HCT116 (cell line): ENCODE data around the gene TMEM119. TPM values are rescaled to one million over a fixed set of nuclear protein-coding genes. Genes with fewer than 3 reads are reported as not detected.

ENCODE experiments used
- ATAC-seq: fragments of 200-7000 bp; cut with Tn5 transposase; 2 replicates; pipeline ENCODE4 v1.9.1; 2020; ENCODE audit warnings: mild to moderate bottlenecking, moderate library complexity
- BruUV-seq: library from RNA; stranded (reverse); fragments of 400-500 nt; replicated peaks from 2 replicates; lab custom pipeline; 2021; lab: Mats Ljungman, UMichigan
- CTCF ChIA-PET: fragments of 300-600 bp; sonication (Branson Sonifier 250); formaldehyde crosslinking; loops from one replicate; lab custom pipeline; 2021; ENCODE audit warnings: antibody characterized with exemption; lab: Charles Lee
- POLR2A ChIA-PET: fragments of 300-600, 350-600 bp; sonication (Branson Sonifier 250); formaldehyde crosslinking; loops from one replicate; lab custom pipeline; 2021; ENCODE audit warnings: antibody characterized with exemption; lab: Charles Lee
- RAD21 ChIA-PET, 2 experiments: fragments of 300-600 bp; sonication (Branson Sonifier 250); formaldehyde crosslinking; loops; one replicate each; lab custom pipeline; 2023; ENCODE audit warnings: low total read pairs in 2 of 2; ENCODE audit not compliant: uncharacterized antibody in 2 of 2, unreplicated experiment in 2 of 2, low non-redundant PET in 1 of 2; lab: Charles Lee
- DNase-seq: peaks from one replicate; pipeline ENCODE4 v3.0.0-alpha.2; 2010; ENCODE audit warnings: low read depth, low spot score
- H2AFZ ChIP-seq: fragments of 200-600 bp; shearing (Covaris generic), sonication (generic); 2 replicates; pipeline ENCODE4 v1.6.1; 2017; ENCODE audit warnings: low read depth, mixed run types, mixed read lengths, antibody characterized with exemption, low read length; ENCODE audit not compliant: poor library complexity, severe bottlenecking
- H3K27ac ChIP-seq: 2 replicates; pipeline ENCODE4 v1.5.1; 2012; ENCODE audit warnings: low read depth, low read length
- H3K27me3 ChIP-seq: fragments of 200-600 bp; sonication (generic); 2 replicates; pipeline ENCODE4 v1.6.1; 2016; ENCODE audit warnings: mixed run types, low read length, mixed read lengths; ENCODE audit not compliant: insufficient read depth
- H3K36me3 ChIP-seq, 2 experiments: fragments of 200-500 bp in 1 of 2; fragments of 200-600 bp in 1 of 2; sonication (Bioruptor generic) in 1 of 2; sonication (generic) in 1 of 2; 2 replicates each; pipeline versions ENCODE4 v1.5.1 to v1.6.1; 2014 to 2016; ENCODE audit warnings: low read length in 2 of 2, inconsistent platforms in 1 of 2, mixed read lengths in 1 of 2, mixed run types in 1 of 2; ENCODE audit not compliant: insufficient read depth in 2 of 2, control insufficient read depth in 1 of 2
- H3K4me1 ChIP-seq, 2 experiments: fragments of 200-600 bp in 1 of 2; sonication (generic) in 1 of 2; 2 replicates each; pipeline versions ENCODE4 v1.5.1 to v1.6.1; 2012 to 2017; ENCODE audit warnings: low read length in 2 of 2, inconsistent platforms in 1 of 2, mild to moderate bottlenecking in 1 of 2, mixed read lengths in 1 of 2, mixed run types in 1 of 2, moderate library complexity in 1 of 2; ENCODE audit not compliant: insufficient read depth in 2 of 2, control insufficient read depth in 1 of 2
- H3K4me2 ChIP-seq: fragments of 200-600 bp; sonication (generic); 2 replicates; pipeline ENCODE4 v1.6.1; 2017; ENCODE audit warnings: mixed run types, low read length, mixed read lengths
- H3K4me3 ChIP-seq, 2 experiments: fragments of 200-600 bp in 1 of 2; sonication (generic) in 1 of 2; replicated peaks in 1 of 2; 2 replicates each; pipeline ENCODE4 v1.5.1; 2011 to 2016; ENCODE audit warnings: low read length in 2 of 2, control low read depth in 1 of 2, low read depth in 1 of 2, mild to moderate bottlenecking in 1 of 2, mixed read lengths in 1 of 2, mixed run types in 1 of 2
- H3K79me2 ChIP-seq: fragments of 200-600 bp; sonication (generic); 2 replicates; pipeline ENCODE4 v1.6.1; 2017; ENCODE audit warnings: mild to moderate bottlenecking, mixed run types, low read length, moderate library complexity, mixed read lengths; ENCODE audit not compliant: insufficient read depth
- H3K9ac ChIP-seq: fragments of 200-600 bp; sonication (generic); 2 replicates; pipeline ENCODE4 v1.6.1; 2016; ENCODE audit warnings: low read length, mixed read lengths
- H3K9me2 ChIP-seq: fragments of 200-600 bp; sonication (generic), shearing (Covaris generic); 2 replicates; pipeline ENCODE4 v1.6.1; 2017; ENCODE audit warnings: mixed run types, mild to moderate bottlenecking, moderate library complexity; ENCODE audit not compliant: insufficient read depth
- H3K9me3 ChIP-seq, 2 experiments: fragments of 200-500 bp in 1 of 2; fragments of 200-600 bp in 1 of 2; sonication (Bioruptor generic) in 1 of 2; sonication (generic) in 1 of 2; 2 replicates each; pipeline ENCODE4 v1.6.1; 2014 to 2017; ENCODE audit warnings: low read length in 2 of 2, mixed read lengths in 2 of 2, inconsistent platforms in 1 of 2, low read depth in 1 of 2, mild to moderate bottlenecking in 1 of 2, mixed run types in 1 of 2, moderate library complexity in 1 of 2; ENCODE audit not compliant: control insufficient read depth in 1 of 2, insufficient read depth in 1 of 2
- H4K20me1 ChIP-seq: fragments of 200-600 bp; sonication (generic), shearing (Covaris generic); 2 replicates; pipeline ENCODE4 v1.6.1; 2017; ENCODE audit warnings: mixed run types, mild to moderate bottlenecking, moderate library complexity; ENCODE audit not compliant: insufficient read depth
- ELF1 ChIP-seq: IDR thresholded peaks from 2 replicates; pipeline ENCODE4 v1.6.1; 2012; ENCODE audit warnings: low read depth, borderline replicate concordance
- JUND ChIP-seq: IDR thresholded peaks from 2 replicates; pipeline ENCODE4 v1.6.1; 2012
- POLR2A ChIP-seq: IDR thresholded peaks from 2 replicates; pipeline ENCODE4 v1.7.0; 2011; ENCODE audit warnings: borderline replicate concordance; ENCODE audit not compliant: insufficient read depth, insufficient read length; ENCODE audit errors: extremely low read depth
- POLR2AphosphoS5 ChIP-seq: IDR thresholded peaks from 2 replicates; pipeline ENCODE4 v1.6.1; 2011; ENCODE audit warnings: mild to moderate bottlenecking, low read depth, low read length, moderate library complexity
- RAD21 ChIP-seq: IDR thresholded peaks from 2 replicates; pipeline ENCODE4 v1.6.1; 2012; ENCODE audit warnings: low read depth, mild to moderate bottlenecking
- ZFX ChIP-seq: fragments of 450-650 bp; IDR thresholded peaks from 2 replicates; pipeline ENCODE4 v1.6.1; 2017
- ZNF274 ChIP-seq: fragments of 200-500 bp; sonication (Bioruptor generic); IDR thresholded peaks from 2 replicates; pipeline ENCODE4 v1.6.1; 2014; ENCODE audit warnings: mild to moderate bottlenecking, low read depth, low read length, inconsistent platforms
- intact Hi-C: fragments of 100-400 bp; cut with micrococcal nuclease; formaldehyde crosslinking; loops from 2 replicates; pipeline ENCODE4 v1.10.0; 2022
- total RNA-seq: library from RNA; stranded (reverse); gene quantifications from one replicate; pipeline ENCODE4 v1.2.1, GENCODE V29; 2021; ENCODE audit not compliant: unreplicated experiment
- TF ChIP-seq, protein P1 (sequence below): IDR thresholded peaks from 2 replicates; pipeline ENCODE4 v1.6.1; 2012
- TF ChIP-seq, protein P2 (sequence below), 3 experiments: fragments of 200-600 bp in 1 of 3; sonication (generic) in 1 of 3; IDR thresholded peaks in 2 of 3; conservative IDR thresholded peaks in 1 of 3; 2 replicates each; pipeline ENCODE4 v1.5.1; 2012 to 2017; ENCODE audit warnings: low read depth in 2 of 3, low read length in 2 of 3, antibody characterized with exemption in 1 of 3, borderline replicate concordance in 1 of 3, control low read depth in 1 of 3, mild to moderate bottlenecking in 1 of 3, mixed read lengths in 1 of 3, mixed run types in 1 of 3, moderate library complexity in 1 of 3; ENCODE audit not compliant: insufficient read depth in 1 of 3
- TF ChIP-seq, protein P3 (sequence below): IDR thresholded peaks from 2 replicates; pipeline ENCODE4 v1.6.1; 2011; ENCODE audit warnings: mild to moderate bottlenecking, low read length, moderate library complexity; ENCODE audit not compliant: insufficient replicate concordance; ENCODE audit errors: extremely low read depth

TMEM119 gene
- total RNA-seq, 1 experiment from 2014 or later, result not detected

DNA sequence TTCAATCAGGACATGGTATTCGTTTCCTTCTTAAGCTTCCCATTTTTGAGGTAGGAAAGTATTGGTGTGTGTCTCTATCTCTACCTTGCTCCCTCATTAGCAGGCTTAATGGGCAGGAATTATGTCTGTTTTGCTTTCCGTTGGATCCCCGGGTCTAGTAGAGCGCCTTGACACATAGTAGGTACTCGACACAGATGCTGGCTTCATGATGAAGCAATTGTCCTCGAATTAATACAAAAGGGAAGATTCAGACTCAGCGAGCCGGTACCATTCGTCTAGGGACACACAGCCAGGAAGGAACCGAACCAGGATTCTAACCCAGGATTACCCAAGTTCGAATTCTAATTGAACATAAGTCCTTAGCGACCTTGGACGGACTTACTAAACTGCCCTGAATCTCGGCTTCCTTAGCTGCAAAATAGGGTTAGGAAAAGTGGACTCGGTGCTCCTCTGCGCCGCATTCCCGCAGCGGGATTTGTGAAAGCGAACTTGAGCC lies 36.0 kb downstream of the TMEM119 start:
- H4K20me1 ChIP-seq, result no peaks in the 10 kb centered on the region
- ChIA-PET RAD21 (no interaction called here), CTCF (interaction anchor here (0.8 to 1.0 kb wide), 4 partner anchors 55 to 824 kb away, joined by 3 to 13 read pairs (median 3); no protein-coding TSS in a partner anchor), POLR2A (interaction anchor here (0.8 to 0.9 kb wide), 2 partner anchors 11 to 56 kb away, joined by 3 to 13 read pairs; no protein-coding TSS in a partner anchor)
- peaks cover 64% of the 10 kb centered on the region for H3K79me2 ChIP-seq
- peaks cover 30 to 49% of the 10 kb centered on the region in 2 experiments for H3K4me1 ChIP-seq
- H2AFZ ChIP-seq, result no peak overlapping the region
- intact Hi-C loops, result loop anchor here (2.0 to 10.0 kb wide), 5 partner anchors 171 to 825 kb away; partner anchors contain the start of genes ALKBH2 and SSH1
- peak overlapping the region; percentile 93 for H3K4me2 ChIP-seq
- peak; percentile 18 for DNase-seq
- no TSS peak for BruUV-seq
- no peaks in the 10 kb centered on the region for H3K9me3 ChIP-seq
- peaks cover 13 to 28% of the 10 kb centered on the region in 2 experiments; a peak in 3 of 4 replicates for H3K36me3 ChIP-seq
- peak overlapping the region; percentile 97 for H3K9ac ChIP-seq
- H3K27ac ChIP-seq, result peak overlapping the region; percentile 76
- no peaks in the 10 kb centered on the region for H3K9me2 ChIP-seq
- ATAC-seq, result peak; percentile 8
- H3K4me3 ChIP-seq, result peak overlapping the region; percentile 75 to 85
- TF ChIP-seq POLR2A, result peak; percentile 40
- TF ChIP-seq POLR2AphosphoS5, result no peak
- H3K27me3 ChIP-seq, result no peaks in the 10 kb centered on the region

DNA sequence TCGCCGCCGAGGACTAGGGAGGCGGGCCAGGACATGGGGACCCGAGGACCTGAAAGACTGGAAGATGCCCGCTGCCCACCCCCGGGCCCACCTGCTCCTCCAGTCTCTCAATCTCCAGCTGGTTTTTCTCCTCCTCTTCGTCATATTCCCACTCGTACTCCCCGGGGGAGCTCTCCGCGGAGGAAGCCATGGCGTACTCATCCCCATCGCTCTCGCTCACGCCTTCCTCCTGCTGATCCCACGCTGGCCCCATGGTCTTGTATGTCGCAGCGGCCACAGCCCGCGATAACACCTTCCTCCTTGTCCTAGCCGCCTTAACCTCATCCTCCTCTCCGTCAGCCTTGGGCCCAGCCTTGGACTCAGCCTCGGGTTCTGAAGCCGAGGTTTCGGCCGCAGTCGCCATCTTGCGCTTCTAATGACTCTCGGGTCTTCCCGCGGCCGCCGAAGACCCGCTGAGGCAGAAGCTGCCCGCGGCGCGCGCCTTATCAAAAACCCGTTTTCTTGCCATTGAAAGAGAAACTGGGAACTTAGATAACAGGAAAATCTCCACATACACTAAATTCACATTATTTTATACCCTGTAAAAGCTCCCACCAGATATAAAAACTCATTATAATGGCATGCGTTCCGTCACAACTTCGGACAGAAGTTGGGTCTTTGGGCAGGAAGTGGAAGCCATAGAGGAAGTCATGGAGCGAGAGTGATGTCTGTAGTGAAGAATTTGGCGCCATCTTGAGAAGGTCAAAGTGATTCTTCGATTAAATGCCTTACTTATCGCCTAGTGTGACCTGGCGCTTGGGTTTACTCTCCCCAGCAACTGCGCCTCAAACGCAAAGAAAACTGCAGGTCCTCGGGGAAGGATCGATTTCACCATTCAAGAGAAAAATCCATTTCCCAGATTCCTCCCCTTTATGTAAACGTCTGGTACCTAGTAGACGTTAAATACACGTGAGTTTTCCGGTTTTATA lies 36.8 kb downstream of the TMEM119 start, which contains the start of gene SART3:
SART3 (minus strand) TSS at position 422 of the 968 bp plus-strand sequence; CDS start at position 403, 19 bp downstream.
- H3K4me2 ChIP-seq, result peak within 1 kb of the TSS; percentile 93
- peaks cover 73% of the 10 kb centered on the region for H3K79me2 ChIP-seq
- intact Hi-C loops, result loop anchor here (5.0 to 10.0 kb wide), 2 partner anchors 274 to 826 kb away; no protein-coding TSS in a partner anchor
- ATAC-seq (peak; percentile 38), DNase-seq (peak; percentile 89)
- BruUV-seq, result no TSS peak
- H3K4me3 ChIP-seq, result peak within 1 kb of the TSS; percentile 75 to 85
- H3K9me2 ChIP-seq, result no peaks in the 10 kb centered on the region
- peak within 1 kb of the TSS; percentile 97 for H3K9ac ChIP-seq
- H2AFZ ChIP-seq, result no peak within 1 kb of the TSS
- peaks cover 25 to 44% of the 10 kb centered on the region in 2 experiments for H3K4me1 ChIP-seq
- H3K27me3 ChIP-seq, result no peaks in the 10 kb centered on the region
- ChIA-PET CTCF (no interaction called here), RAD21 (no interaction called here), POLR2A (no interaction called here)
- H3K36me3 ChIP-seq, result peaks cover 9 to 27% of the 10 kb centered on the region in 2 experiments; a peak in 3 of 4 replicates
- peak within 1 kb of the TSS; percentile 76 for H3K27ac ChIP-seq
- no peaks in the 10 kb centered on the region; the same call in 1 of the 2 replicates for H4K20me1 ChIP-seq
- H3K9me3 ChIP-seq, result no peaks in the 10 kb centered on the region
- TF ChIP-seq, protein P1, sequence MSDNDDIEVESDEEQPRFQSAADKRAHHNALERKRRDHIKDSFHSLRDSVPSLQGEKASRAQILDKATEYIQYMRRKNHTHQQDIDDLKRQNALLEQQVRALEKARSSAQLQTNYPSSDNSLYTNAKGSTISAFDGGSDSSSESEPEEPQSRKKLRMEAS, result no peak
- TF ChIP-seq ZFX, result peak; percentile 52; the same call in 1 of the 2 replicates
- TF ChIP-seq, protein P2, sequence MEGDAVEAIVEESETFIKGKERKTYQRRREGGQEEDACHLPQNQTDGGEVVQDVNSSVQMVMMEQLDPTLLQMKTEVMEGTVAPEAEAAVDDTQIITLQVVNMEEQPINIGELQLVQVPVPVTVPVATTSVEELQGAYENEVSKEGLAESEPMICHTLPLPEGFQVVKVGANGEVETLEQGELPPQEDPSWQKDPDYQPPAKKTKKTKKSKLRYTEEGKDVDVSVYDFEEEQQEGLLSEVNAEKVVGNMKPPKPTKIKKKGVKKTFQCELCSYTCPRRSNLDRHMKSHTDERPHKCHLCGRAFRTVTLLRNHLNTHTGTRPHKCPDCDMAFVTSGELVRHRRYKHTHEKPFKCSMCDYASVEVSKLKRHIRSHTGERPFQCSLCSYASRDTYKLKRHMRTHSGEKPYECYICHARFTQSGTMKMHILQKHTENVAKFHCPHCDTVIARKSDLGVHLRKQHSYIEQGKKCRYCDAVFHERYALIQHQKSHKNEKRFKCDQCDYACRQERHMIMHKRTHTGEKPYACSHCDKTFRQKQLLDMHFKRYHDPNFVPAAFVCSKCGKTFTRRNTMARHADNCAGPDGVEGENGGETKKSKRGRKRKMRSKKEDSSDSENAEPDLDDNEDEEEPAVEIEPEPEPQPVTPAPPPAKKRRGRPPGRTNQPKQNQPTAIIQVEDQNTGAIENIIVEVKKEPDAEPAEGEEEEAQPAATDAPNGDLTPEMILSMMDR (IDR thresholded peaks at IDR 0.05 in 2 of 3, conservative IDR thresholded peaks at IDR 0.05 in 1 of 3; ENCODE audit: borderline replicate concordance in 1 of 3, insufficient read depth in 1 of 3, low read depth in 2 of 3, low read length in 2 of 3), result no peak
- no peak for TF ChIP-seq ELF1
- TF ChIP-seq ZNF274, result no peak
- TF ChIP-seq RAD21, result no peak
- TF ChIP-seq POLR2A, result peak; percentile 61
- TF ChIP-seq, protein P3, sequence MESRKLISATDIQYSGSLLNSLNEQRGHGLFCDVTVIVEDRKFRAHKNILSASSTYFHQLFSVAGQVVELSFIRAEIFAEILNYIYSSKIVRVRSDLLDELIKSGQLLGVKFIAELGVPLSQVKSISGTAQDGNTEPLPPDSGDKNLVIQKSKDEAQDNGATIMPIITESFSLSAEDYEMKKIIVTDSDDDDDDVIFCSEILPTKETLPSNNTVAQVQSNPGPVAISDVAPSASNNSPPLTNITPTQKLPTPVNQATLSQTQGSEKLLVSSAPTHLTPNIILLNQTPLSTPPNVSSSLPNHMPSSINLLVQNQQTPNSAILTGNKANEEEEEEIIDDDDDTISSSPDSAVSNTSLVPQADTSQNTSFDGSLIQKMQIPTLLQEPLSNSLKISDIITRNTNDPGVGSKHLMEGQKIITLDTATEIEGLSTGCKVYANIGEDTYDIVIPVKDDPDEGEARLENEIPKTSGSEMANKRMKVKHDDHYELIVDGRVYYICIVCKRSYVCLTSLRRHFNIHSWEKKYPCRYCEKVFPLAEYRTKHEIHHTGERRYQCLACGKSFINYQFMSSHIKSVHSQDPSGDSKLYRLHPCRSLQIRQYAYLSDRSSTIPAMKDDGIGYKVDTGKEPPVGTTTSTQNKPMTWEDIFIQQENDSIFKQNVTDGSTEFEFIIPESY, result peak; percentile 27
- TF ChIP-seq JUND, result no peak
